HepG2 (cell line): Measurements from ENCODE around the gene ANKS1A. TPM values are rescaled to one million over a fixed set of nuclear protein-coding genes. Genes with fewer than 3 reads are reported as not detected.

Experiments
- polyA plus RNA-seq, 8 experiments: library from polyadenylated mRNA; depleted of rRNA in 3 of 8; stranded (reverse) in 7 of 8; unstranded in 1 of 8; fragments of >200 nt; fragmentation: Illumina TruSeq in 4 of 8; extraction: Trizol in 4 of 8; gene quantifications; 2 replicates each; pipeline versions ENCODE4 v1.2.1 to v1.2.3, GENCODE V29; 2011 to 2016; ENCODE audit warnings: low read depth in 4 of 8, missing spikeins in 1 of 8, mixed read lengths in 1 of 8; ENCODE audit not compliant: insufficient read depth in 1 of 8
- small RNA-seq, 3 experiments: library from RNA; depleted of rRNA; stranded (forward); fragments of <200 nt; gene quantifications; one replicate each; pipeline ENCODE3, GENCODE V24; 2012; ENCODE audit warnings: low read depth in 2 of 3, low replicate concordance in 1 of 3; ENCODE audit not compliant: insufficient read length in 3 of 3, insufficient read depth in 2 of 3
- total RNA-seq, 5 experiments: library from RNA; depleted of rRNA; stranded (reverse); fragments of >200 nt; fragmentation: Illumina TruSeq; extraction: Trizol; gene quantifications; 2 replicates each; pipeline ENCODE4 v1.2.3, GENCODE V29; 2016; ENCODE audit warnings: low read depth in 1 of 5

Gene ANKS1A
- total and polyA plus RNA-seq, 2 of the 13 experiments (the other 11 are each of a cell fraction or from before 2014, with no cell fraction given) = 7.2 to 15.1 TPM

Small RNA genes within 50 kb of the gene (small RNA-seq; reads per million reads assigned to genes)
- gene AL138721.1 = 0 reads per million in 3 experiments

Other genes starting within 250 kb of the ANKS1A start
- 66.6 and 90.8 TPM in 2 replicates for gene ILRUN, start 192.5 kb upstream of the ANKS1A start, total RNA-seq (2016; rRNA removed; fragmentation: Illumina TruSeq; extraction: Trizol)
- gene ILRUN, start 192.5 kb upstream of the ANKS1A start, polyA plus RNA-seq (2011; rRNA removed) = 45.5 and 50.6 TPM in 2 replicates
- 291 and 370 TPM in 2 replicates for gene SNRPC, start 131.8 kb upstream of the ANKS1A start, total RNA-seq (2016; rRNA removed; fragmentation: Illumina TruSeq; extraction: Trizol)
- gene SNRPC, start 131.8 kb upstream of the ANKS1A start, polyA plus RNA-seq (2011; rRNA removed) = 212 and 226 TPM in 2 replicates
- 24.0 and 39.3 TPM in 2 replicates for gene BLTP3A, start 97.2 kb upstream of the ANKS1A start, total RNA-seq (2016; rRNA removed; fragmentation: Illumina TruSeq; extraction: Trizol)
- 21.3 and 22.1 TPM in 2 replicates for gene BLTP3A, start 97.2 kb upstream of the ANKS1A start, polyA plus RNA-seq (2011; rRNA removed)
- gene TAF11, start 1.2 kb upstream of the ANKS1A start, total RNA-seq (2016; rRNA removed; fragmentation: Illumina TruSeq; extraction: Trizol) = 73.6 and 94.9 TPM in 2 replicates
- gene TAF11, start 1.2 kb upstream of the ANKS1A start, polyA plus RNA-seq (2011; rRNA removed) = 29.5 and 35.4 TPM in 2 replicates